Activated CD4-positive, alpha-beta T cell treated with anti-CD3 and anti-CD28 coated beads for 4 hours (primary cell): ENCODE data around the gene OVAAL.

ENCODE experiments used
- DNase-seq, 2 donors: peaks; one replicate each; pipeline ENCODE4 v3.0.0-alpha.2; 2020

OVAAL gene

GRCh38 chr1:180610556-180611015 is 51.8 kb downstream of the OVAAL start:
- no peak for DNase-seq

- no peak for DNase-seq
Observed at GRCh38 chr1:180611016-180611930, 52.5 kb downstream of the OVAAL start.

- DNase-seq: no peak
Observed at GRCh38 chr1:180612632-180613031, 53.9 kb downstream of the OVAAL start.

- DNase-seq: no peak
Observed at GRCh38 chr1:180614730-180615129, 56.0 kb downstream of the OVAAL start.

- DNase-seq: no peak
Observed at GRCh38 chr1:180615493-180616290, 56.9 kb downstream of the OVAAL start.
